Fibroblast of peridontal ligament (primary cell): ENCODE measurements around the gene PIRT.
"Not testable (repeated sequence)": the region's sequence is repeated elsewhere in the genome, so short reads cannot be mapped to it uniquely, and the experiment has no call there.

Experiments used
- DNase-seq: peaks from one replicate; pipeline ENCODE4 v3.0.0-alpha.2; 2010; ENCODE audit errors: extremely low read depth

PIRT gene

DNA sequence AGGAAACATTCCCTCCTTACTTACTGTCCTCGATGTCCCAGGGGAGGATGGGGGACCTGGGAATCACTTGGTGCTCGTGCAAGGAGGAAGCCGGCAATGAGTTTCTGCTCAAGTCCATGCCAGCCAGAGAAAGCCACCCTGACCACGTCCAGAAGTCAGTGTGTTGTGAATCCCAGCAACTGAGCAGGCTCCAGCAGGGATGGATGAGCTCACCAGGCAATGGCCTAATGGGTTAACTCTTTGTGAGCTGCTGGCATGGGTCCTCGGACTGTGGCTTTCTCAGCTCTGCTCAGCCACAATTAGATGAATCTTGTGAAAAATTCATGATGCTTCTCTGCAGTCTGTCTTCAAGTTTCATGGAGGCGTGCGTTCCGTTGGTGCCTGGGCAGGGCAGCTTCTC is at the start of gene PIRT:
PIRT (minus strand) TSS at position 167 of the 400 bp plus-strand sequence. CDS start 12,442 bp downstream, outside the sequence.
- DNase-seq: no peak

DNA sequence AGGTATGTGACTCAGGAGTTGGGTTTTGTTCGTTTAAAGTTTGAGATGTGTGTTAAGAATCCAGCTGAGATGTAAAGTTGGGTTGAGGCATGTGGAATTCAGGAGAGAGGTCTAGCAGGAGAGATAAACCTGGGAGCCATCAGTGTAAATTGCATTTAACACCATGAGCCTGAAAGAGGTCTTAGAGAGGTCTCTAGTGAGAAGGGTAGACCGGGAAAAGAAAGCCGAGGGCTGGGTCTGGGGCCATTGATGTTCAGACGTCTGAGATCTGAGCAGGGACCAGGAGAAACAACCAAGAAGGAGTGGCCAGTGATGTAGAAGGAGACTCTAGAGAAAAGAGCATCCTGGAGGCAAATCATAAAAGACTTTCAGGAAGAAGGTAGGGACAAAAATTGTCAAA is 44.1 kb upstream of the PIRT start:
- DNase-seq: no peak

DNA sequence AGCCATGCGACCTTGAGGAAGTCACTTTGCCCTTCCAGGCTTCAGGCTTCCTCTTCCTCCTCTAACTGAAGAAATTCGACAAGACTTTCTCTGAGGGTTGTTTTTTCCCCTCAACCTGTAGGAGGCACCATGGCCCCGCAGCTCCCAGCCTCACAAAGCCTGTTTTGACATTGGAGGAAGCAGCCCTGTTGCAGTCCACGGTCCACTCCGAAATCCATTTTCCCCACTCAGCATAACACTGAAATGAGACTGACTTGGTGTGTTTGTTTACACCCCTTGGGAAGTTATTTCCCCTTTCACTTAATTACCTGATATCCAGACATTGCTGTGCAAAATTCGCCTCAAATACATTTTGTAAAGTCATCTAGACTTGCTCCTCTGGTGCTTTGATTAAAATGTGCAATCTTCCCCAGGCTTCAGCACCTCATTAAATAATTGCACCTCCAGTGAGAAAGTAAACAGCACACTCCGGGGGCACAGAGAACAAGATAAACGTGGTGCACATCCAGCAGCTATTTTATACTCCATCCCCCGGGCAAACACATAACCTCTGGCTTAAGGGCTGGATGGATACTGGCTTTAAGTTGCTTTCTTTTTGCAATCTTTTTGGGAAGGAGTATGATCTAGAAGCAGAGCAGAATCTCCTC is 41.4 kb upstream of the PIRT start:
- no peak for DNase-seq

DNA sequence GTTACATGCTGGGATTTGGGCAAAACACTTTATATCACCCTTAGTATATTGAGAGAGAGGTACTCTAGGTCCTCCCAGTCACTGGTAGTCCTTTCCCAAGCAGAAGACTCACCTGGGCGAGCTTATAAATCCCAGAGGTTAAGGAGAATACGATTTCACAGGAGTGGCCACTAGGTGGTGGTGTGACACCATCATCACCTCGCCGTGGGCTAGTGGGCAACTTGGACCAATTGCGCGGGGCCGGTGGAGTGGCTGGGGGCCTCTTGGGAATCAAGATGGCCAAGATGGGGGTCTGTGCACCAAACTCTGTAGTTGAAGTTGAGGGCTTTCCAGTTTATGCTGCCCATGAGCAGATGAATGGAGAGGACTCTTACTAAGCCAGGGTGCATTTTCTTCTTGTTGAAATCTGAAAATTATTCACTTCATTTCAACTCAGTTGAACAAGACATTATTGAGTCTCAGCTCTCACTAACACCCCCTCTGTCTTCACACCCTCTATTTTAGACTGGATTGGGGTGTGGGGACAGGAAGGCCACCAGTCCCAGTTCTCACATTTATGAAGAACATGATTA is 38.2 kb upstream of the PIRT start:
- peak; percentile 2 for DNase-seq

DNA sequence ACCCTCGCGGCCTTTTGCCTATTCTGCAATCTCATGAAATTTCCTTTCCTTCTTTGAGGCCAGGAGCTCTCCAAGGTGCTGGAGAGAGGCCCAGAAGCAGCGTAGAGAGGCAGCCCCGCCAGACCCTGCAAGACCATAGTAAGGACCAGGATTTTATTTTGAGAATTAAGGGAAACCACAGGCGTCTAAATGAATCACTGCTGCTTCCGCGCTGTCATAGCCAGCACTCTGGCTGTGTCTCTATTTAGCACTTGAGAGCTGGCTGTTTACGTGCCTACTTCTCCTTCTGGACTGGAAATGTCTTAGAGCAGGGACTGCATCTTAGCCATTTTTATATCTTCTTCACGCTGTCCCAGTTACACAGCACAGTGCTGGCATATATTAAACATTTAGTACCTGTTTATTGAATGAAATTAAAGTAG is 37.6 kb upstream of the PIRT start:
- no peak for DNase-seq

DNA sequence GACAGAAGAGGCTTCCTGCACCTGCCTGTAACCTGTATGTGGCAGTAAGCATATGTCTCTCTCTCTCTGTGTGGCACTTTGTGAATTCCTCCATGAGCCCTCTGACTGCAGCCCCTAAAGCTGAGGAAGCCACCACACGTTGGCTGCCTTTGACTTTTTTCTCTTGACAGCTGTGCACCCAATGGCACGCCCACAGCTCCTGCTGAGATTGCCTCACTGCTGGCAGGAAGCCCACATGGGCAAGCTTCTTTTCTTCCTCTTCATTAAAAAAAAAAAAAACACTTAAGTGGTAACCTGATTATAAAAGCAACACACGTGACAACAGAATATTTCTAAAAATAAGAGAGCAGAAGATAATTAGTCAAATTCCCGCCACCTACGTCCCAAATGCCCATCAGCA is 34.0 kb upstream of the PIRT start:
- no peak for DNase-seq

DNA sequence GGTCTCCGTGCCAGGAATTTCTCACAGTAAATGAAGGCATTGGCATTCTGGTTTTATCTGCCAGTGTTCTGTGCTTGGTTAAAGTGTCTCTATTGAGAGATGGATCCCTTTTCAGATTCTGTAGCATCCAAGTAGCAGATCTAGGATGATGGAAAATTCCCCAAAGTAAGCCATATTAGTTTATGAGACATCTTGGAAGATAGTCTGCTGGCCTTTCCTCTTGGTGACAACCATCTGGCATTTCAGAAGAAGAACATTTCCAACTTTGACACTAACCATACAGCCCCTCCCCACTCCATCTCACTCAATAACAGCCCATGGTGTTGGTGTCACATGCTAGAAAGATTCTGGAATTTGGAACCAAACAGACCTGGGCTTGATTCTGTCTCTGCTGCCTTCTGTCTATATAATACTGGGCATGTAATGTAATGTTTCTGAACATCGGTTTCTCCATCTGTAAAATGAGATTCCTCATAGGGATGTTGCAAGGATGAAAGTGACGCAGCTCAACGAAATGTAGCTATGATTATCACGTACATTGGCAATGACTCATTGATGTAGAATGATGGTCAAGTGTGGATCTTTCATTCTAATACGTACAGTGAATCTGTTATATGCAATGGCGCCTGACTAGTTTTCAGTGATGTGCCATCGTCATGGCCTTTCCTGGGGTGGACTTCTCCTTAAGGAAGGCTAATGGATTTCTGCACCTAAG is 32.6 kb upstream of the PIRT start:
- DNase-seq: no peak

DNA sequence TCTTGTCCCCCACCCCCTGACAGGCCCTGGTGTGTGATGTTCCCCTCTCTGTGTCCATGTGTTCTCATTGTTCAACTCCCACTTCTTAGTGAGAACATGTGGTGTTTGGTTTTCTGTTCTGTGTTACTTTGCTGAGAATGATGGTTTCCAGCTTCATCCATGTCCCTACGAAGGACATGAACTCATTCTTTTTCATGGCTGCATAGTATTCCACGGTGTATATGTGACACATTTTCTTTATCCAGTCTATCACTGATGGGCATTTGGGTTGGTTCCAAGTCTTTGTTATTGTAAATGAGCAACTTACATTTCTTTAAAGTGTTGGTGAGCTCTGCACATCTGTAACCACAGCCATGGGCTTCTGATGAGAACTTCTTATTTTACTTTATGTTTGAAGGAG is 30.9 kb upstream of the PIRT start:
- not testable (repeated sequence) for DNase-seq

DNA sequence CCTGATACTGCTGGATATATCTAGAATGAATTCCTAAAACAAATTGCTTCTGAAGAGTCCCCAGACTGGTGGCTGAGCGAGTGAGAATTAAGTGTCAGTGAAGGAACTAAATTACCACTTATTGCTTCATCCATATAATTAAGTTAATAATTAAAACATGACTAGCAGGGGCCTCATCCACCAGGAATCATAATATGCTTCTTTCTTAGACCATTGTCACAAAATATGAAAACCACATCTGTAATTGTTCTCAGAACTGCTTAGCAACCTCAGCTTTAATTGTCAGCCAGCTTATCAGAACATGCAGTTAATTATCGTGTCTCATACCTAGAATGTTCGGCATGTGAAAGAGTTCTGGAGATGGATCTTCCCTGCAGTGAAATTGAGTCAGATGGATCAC is 21.2 kb upstream of the PIRT start:
- no peak for DNase-seq

DNA sequence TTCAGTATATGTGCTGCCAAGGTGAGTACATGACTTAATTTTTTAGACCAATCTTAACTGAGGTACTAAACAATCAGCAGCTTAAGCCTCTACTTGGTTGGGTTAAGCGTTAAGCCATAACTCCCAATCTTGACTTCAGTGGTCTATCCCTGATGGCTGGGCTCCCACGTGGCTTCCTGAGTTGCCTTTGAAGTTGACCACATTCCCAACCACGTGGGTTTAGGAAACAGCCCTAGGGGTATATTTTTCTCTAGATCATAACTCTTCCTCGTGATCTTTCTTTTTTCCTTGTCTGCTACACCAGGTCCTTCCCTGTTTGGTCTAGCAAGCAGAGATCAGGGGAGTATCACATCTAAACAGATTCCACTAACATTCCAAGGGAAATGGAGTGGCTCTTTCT is 20.1 kb upstream of the PIRT start:
- DNase-seq: no peak

DNA sequence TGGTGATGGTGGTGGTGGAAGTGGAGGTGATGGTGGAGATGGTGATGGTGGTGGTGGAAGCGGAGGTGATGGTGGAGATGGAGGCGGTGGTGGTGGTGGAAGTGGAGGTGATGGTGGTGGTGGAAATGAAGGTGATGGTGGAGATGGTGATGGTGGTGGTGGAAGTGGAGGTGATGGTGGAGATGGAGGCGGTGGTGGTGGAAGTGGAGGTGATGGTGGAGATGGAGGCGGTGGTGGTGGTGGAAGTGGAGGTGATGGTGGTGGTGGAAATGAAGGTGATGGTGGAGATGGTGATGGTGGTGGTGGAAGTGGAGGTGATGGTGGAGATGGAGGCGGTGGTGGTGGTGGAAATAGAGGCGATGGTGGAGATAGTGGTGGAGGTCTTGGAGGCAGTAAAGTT is 8.7 kb upstream of the PIRT start:
- not testable (repeated sequence) for DNase-seq

DNA sequence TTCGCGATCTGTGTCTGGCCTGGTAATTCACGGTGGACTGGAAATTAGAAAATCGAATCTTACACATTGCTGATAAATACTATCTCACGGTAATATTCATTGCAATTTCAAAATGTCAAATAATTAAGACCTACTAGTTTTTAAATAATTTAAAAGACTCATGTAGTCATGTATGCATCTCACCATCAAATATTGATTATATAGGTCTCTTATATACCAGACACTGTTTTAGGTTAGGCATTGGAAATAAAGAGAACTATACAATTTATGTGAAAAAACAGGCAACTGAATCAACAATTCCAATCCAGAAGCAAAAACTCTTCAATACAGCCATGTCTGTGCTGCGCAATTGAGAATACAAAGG is 7.5 kb upstream of the PIRT start:
- DNase-seq: no peak

DNA sequence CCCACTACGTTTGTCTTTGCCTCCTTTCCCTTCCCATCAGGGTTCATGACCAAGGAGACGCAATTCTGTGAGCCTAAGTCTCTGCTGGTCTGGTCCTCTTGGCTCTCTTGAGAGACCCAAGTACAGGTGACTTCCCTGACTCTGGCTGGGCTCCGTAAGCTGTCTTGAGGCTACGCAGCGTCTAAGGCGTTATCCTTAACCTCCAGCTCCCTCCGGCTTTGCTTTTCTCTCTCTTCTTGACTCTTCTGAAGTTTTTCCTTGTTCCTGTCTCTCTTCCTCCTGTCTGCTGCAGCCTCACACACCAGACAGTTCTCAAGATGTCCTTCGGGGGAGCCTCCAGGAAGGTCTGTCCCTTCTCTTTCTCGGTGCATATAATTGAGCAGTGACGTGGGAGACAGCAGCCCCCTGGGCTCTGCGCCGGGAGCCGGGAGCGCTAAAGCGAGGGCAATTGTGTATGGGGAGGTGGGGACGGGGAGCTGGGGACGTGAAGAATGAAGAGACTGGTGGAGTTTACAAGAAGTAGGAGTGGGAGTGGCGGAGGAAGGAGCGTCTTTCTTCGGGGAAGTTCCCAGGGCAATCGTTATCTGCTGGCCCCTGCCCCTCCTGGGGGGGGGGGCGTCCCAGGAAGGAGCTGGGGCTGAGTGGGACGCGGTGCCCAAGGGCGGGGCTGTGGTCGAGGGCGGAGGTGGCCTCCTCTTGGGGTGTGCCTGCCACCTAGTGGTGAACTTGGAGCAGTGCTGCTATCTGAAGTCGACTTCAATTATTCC is 6.9 kb upstream of the PIRT start:
- peak; percentile 59 for DNase-seq

DNA sequence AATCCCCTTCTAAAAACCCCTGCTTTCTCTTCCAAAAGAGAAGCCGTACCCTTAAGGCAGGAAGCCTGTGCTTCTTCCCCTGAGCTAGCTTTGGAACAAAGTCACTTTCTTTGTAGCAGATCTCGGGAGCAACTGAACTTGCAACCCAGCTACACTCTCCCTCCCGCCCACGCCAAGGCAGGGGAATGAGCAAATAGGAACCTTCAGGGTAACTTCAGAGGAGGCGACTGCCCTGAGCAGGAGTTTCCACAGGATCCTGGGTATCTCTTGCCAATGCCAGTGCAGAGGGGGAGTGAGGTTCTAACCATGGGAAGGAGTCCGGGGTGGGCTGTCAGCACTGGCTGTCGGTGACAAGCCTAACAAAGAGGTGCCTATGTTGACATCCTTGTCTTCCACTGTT is 5.9 kb upstream of the PIRT start:
- no peak for DNase-seq

DNA sequence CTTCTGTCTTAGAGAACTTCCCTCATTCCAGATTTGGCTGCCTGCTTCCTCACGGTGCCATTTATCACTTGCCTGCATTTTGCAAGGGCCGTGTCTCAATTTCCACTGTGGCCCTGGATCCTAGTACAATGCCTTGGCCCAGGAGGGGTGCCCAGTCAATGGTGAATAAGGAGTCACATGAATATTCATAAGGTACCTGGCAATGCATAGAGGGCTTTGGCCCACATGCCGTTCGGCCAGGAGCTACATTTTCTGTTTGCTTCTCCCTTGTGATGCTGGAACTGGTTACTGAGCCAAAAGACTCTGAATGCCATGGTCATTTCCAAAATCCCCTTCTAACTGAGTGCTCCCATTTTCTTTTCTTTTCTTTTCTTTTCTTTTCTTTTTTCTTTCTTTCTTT is 4.8 kb upstream of the PIRT start:
- DNase-seq: no peak

DNA sequence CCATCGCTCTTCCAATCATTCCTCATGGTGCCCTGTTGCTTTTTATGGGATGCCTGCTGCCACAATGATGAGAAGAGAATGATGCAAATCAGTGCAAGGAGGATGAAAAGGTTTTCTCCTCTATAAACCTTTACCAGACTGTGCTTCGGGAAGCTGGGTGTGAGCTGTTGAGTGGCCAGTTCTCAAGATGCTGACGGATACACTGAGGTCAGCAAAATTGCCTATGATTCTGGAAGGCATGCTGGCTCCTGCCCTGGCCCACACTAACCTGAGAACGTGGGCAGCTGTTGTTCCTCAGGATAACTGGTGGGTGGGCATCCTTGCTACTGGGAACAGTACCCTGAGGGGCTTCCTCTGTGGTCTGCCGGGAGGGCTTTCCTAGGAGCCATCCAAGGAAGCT is 795 bp upstream of the PIRT start:
- no peak for DNase-seq

DNA sequence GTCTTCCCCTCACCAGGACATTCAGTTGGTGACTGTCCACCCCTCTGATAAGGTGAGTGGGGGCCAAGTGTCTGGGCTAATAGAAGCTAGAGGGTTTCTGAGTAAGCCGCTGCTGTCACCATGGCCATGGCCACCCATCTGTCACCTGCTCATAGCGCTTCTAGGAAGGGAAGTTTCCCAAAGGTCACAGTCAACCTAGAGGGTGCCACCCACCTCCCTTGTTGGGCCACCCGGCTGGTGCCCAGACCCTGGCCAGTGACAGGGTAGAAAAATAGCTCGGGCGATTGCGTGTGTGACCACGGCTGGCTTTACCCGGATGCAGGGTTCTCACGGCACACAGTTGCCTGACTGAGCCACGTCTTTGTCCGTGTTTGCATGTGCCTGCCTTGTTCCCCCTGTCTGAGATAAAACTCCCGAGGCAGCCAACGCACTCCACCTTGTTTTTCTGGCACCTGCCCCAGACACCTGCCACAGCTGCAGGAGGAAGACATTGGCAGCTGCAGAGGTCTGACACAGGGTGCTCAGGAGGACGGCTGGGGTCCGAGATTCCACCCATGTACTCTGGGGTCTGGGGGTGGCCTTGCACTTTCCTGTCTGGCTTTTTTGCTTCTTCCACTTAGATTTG is 809 bp downstream of the PIRT start:
- DNase-seq: no peak

DNA sequence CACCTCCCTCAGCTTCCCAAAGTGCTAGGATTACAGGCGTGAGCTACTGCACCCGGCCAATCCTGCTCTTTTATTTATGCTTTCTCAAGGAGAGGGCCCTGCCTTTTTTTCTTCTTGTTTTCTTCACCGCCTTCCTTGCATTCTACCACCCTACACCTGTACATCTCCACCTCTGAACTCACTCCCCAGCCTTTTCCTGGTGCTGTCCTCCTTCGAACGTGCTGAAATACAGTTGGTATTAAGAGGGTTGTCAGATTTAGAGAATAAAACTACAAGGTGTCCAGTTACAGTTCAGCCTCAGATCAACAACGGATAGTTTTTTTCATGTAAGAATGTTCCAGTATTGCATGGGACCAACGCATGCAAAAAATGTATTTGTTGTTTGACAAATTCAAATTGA is 1.7 kb downstream of the PIRT start:
- DNase-seq: no peak

DNA sequence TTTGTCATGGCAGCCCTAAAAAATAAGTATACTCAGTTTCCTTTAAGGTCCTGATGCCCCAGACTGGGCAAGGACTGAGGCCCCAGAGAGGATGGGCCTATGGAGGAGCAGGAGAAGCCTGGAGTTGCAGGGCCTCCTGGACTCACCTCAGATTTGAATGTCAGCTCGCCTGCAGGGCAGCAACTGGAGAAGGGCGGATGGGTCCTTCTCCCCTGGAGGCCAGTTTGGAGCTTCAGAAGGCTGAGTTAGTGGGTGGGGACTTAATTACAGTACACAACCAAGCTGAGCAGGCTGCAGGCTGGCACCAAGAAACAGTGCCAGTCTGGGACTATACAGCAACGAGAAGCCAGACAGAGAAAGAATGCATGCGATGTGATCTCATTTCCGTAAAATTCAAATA is 6.2 kb downstream of the PIRT start:
- DNase-seq: no peak

DNA sequence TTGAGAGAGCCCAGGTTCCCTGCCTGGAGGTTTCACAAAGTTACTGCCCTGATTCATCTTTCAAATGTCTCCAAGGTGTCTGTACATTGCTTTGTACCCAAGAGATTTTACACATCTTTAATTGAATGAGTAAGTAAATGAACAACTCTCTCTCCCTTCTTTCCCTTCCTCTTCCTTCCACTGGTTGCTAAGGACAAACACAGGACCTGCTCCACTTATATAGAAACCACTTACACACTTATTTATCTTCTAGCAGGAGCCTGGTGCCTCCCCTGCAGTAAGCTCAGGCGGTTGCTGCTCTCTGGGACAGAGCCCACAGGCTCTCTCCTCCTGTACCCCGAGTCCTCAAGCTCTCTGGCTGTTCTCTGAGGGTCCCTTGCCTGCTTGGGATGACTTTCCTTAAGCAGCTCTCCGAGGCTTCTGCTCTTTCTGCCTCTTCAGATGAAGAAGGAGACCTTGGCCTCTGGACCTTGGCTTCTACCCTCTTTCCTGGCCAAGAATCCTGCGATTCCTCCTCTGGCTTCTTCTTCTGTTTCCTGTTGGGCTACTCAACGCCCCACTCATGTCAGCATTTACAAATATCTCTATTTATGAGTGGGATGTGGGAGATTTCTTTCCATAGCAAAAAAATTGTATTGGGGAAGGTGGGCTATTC is 9.9 kb downstream of the PIRT start:
- no peak for DNase-seq

DNA sequence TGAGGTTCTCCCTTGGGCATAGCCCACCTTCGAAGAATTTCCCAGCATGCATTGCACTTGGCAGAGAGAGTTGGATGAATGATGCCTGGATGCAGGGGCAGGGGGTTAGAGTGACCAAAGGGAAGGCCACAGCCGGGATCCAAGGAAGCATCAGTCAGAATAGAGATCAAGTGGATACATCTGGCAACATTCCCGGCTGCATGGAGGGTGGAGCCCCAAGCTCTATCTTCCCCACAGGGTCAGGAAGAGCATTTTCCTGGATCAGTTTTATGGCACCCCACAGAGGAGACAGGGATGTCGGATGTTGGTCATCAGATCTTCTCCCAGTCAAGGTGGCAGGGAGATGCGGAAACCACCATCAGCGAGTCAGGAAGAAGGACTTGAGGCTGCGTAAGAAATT is 13.0 kb downstream of the PIRT start:
- DNase-seq: no peak

DNA sequence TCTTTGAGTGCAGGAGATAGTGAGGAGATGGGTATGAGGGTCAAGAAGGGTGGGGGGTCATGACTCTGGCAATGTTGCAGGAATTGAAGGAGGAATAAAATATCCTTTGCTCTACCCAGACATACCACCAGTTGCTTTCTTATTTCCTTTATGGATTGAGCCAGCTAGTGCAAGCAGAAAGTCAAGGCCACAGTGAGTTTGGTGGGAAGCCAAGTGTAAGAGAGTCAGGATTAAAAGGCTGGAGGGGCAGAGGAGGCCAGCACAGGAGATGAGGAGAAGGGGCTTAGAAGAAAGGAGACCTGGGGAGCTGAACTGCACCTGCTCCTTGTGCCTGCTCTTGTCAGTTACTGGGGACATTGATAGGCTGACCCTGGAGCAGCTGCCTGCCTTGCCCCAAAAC is 16.1 kb downstream of the PIRT start:
- DNase-seq: no peak
